GM19240 (cell line): ENCODE measurements around the gene PPP1R3F.

ENCODE experiments used
- DNase-seq: peaks from one replicate; pipeline ENCODE4 v3.0.0; 2011; ENCODE audit warnings: low spot score; ENCODE audit not compliant: insufficient read length

PPP1R3F gene, protein sequence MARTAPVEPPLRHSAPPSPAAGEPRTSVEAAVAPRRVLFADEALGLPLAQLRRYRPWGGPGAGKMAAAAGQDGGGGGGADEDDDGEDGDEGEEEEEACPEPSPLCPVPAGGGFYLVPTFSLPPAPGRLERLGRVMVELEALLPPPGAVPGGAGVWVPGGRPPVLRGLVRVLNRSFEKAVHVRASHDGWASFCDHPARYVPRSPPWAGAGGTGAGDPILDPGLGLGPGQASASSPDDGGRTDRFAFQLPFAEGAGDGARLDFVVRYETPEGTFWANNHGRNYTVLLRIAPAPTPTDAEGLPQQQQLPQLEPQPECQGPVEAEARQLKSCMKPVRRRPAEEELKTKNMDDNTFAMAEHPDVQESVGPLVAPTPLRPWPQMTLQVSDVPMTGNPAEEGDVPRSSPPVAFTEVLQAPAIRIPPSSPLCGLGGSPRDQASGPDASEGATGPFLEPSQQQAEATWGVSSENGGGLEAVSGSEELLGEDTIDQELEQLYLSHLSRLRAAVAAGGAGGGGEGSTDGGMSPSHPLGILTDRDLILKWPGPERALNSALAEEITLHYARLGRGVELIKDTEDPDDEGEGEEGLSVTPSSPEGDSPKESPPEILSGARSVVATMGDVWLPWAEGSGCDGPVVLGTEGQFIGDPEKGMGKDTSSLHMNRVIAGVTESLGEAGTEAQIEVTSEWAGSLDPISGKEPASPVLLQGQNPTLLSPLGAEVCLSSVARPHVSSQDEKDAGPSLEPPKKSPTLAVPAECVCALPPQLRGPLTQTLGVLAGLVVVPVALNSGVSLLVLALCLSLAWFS

DNA sequence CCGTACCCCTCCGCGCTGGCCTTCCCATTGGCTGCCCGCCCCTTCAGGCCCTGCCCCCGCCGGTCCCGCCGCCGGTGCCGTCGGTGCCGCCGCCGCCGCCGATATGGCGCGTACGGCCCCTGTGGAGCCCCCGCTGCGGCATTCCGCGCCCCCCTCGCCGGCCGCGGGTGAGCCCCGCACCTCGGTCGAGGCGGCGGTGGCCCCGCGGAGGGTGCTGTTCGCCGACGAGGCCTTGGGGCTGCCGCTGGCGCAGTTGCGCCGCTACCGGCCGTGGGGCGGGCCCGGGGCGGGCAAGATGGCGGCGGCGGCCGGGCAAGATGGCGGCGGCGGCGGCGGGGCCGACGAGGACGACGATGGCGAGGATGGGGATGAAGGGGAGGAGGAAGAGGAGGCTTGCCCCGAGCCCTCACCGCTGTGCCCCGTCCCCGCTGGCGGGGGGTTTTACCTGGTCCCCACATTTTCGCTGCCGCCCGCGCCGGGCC is at the start of gene PPP1R3F:
Gene PPP1R3F, plus strand, starts transcription at position 27 of the 482 bp plus-strand sequence. Its CDS starts 77 bp downstream, at position 104.
- DNase-seq: no peak

DNA sequence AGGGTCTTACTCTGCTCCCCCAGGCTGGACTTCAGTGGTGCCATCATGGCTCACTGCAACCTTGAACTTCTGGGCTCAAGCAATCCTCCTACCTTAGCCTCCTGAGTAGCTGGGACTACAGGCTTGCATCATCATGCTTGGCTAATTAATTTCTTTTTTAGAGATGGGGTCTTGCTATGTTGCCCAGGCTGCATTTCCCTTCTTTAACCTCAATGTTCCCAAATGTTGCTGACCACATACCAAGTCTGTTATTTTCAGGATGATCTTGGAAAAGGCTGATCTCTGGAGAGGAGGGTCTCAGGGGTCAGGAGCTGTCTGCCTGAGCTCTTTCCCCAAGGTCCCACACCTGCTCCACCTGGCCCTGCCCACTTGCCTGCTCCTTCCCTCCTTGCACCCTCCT is 49.5 kb upstream of the PPP1R3F start:
- DNase-seq: no peak

DNA sequence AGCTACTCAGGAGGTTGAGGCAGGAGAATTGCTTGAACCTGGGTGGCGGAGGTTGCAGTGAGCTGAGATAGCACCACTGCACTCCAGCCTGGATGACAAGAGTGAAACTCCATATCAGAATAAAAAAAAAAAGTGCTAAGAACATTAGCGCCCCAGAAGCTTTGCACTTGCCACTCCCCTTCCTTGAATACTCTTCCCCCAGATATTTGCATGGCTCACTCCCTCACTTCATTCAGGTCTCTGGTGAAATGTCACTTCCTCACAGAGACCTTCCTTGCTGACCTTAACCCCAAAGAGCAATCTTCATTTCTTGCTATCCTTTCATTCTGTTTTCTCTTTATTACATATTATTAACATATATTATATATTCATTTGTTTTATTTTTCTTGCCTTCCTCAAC is 47.7 kb upstream of the PPP1R3F start:
- DNase-seq: no peak

DNA sequence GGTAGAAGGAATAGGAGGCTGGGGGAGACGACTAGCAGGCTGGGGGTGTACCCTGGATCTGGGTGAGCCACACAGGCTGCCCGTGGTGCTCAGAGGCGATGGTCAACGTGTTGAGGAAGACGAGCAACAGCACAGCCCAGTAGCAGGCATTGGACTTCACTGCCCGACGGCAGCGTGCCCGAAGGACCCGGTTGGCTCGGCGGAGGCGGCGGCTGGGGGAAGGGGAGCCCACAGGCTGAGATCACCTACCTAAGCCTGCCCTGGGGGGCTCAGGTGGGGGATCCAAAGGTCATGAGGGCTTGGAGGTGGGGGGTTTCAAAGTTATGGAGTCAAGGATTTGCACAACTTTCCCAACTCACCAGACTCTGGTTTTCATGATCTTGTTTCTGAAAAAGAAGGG is 43.7 kb upstream of the PPP1R3F start:
- DNase-seq: no peak

DNA sequence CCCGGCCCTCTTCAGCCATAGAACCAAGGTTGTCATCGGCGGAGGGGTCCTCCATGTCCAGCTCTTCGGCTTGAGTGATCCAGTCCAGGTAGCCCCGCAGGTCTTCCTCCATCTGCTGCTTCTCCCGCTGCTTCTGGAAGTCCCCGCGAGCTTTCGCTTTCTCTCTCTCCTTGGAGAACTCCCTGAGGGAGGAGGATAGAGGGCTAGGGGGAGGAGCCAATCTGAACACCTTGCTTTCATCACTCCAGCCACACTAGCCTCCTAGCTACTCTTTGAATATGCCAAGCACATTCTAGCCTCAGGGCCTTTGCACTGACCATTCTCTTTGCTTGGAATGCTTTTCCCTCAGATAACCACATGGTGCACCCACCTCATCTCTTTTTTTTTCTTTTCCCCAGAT is 42.6 kb upstream of the PPP1R3F start:
- no peak for DNase-seq

DNA sequence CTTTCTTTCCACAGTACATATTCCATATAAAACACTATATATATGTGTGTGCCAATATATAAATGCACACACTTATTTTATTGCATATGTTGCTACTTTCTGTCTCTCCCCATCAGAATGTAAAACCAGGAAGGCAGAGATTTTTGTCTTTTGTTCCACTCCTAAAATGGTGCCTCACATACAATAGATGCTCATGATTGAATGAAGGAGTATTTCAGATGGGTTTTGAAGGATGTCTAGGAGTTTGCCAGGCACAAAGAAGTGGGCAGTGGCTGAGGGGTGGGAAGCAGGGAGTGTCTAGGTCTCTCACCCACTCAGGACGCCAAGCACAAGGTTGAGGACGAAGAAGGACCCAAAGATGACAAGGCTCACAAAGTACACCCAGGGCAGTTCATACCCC is 41.9 kb upstream of the PPP1R3F start:
- no peak for DNase-seq

DNA sequence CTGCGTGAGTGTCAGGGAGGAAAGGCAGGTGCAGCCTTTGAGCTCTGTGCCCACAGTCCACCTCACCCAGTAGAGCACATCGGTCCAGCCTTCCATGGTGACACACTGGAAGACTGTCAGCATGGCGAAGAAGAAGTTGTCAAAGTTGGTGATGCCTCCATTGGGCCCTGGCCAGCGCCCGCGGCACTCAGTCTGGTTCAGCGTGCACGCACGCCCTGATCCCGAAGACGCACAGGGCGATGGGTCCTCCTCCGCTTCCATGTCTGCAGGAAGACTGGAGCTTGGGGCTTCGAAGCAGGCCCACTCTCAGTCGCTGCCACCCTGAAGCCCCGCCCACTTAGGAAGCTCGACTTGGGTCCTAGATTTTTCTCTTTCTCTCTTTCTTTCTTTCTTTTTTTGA is 41.4 kb upstream of the PPP1R3F start:
- DNase-seq: no peak

DNA sequence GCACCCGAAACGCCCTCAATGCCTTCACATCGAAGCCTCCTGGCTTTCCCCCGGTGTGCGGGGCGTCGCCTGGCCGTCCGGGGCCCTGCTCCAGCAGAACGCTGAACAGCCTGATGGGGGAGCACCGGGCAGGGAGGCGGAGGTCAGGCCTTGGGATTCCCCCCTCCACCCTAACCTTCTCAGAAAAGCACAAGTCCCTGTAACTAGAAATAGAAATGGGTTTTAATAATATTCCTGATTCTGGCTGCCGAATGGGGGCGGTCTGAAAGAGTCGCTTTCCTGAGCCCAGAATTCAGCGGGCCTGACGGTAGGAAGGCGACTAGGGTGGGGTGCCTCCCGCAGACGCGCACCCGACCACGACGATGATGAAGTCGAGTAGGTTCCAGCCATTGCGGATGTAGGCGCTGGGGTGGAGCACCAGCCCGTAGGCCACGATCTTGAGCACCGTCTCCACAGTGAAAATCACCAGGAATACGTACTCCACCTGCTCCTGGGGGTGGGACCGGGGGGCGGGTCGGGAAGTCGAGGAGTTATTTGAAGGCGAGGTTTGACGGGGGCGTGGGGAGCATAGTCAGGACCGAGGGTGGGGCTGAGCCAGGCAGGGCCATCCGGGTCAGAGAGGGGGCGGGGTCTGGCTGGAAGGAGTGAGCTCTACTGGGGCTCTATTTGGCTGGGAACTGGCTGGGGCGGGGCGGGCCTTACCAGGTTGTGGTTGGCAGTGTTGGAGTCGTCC is 38.9 kb upstream of the PPP1R3F start:
- peak; percentile 66 for DNase-seq

DNA sequence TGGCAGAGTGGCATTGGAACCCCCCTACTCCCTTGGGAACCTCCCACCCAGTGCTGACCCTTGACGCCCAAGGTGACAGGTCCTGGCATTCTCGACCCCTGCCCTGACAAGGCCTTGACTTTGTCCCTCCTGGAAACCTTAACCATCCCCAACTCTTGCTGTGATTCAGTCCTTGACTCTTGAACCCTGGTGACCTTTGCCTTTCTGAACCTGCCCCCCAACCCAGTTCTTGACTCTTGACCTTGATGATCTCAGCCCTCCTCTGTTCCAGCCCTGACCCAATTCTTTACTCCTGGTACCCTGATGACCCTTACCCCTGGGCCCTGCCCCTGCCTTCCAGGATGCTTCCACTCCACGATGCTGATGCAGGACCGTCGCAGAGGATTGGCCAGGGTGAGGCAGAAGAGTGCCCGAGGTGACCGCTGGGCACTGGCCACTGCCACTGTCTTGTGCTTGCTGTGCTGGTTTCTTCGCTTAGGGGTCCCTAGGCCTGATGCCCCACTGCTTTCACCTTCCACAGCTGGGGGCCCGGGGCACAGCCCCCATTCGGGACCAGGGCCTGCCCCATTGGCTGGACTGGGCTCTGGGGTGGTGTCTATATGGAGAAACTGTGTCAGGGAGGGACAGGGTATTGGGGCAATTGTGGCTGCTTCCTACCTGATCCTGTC is 38.1 kb upstream of the PPP1R3F start:
- DNase-seq: no peak

DNA sequence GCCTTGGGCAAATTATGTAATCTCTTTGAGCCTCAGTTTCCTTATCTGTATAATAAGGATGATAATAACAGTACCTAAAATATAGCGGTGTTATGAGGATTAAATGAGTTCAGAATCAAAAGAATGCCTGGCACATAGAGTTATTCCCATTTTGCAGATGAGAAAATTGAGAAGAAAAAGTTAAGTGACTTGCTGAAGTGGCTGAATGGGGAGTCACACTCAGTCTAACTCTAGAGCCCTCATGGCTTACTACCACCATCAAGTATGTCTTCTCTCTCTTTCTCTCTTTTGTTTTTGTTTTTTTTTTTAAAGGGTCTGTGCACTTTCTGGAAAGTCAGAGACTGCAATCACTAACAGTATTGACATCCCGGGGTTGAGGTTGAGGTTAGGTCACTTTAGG is 37.1 kb upstream of the PPP1R3F start:
- DNase-seq: no peak

DNA sequence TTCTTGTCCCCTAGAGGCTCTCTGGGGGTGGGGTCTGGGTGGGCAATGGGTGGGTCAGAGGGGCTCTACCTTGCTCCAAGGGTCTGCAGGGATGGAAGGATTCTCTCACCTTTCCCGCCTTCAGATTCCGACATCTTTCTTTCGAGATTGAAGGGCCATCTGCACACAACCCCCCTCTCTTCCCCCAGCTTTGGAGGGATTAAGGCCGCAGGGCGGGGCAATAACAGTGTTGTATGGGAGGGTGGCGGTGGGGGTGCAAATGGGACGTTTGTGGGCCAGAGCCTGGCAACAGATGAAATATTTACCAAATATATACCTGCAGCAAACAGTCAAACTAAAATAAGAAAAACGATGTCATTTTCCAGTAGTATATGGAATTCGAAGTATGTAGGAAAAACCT is 36.4 kb upstream of the PPP1R3F start, which contains the start of gene CACNA1F:
Gene CACNA1F, minus strand, starts transcription at position 165 of the 400 bp plus-strand sequence. Its CDS starts 31 bp downstream, at position 134.
- DNase-seq: no peak

DNA sequence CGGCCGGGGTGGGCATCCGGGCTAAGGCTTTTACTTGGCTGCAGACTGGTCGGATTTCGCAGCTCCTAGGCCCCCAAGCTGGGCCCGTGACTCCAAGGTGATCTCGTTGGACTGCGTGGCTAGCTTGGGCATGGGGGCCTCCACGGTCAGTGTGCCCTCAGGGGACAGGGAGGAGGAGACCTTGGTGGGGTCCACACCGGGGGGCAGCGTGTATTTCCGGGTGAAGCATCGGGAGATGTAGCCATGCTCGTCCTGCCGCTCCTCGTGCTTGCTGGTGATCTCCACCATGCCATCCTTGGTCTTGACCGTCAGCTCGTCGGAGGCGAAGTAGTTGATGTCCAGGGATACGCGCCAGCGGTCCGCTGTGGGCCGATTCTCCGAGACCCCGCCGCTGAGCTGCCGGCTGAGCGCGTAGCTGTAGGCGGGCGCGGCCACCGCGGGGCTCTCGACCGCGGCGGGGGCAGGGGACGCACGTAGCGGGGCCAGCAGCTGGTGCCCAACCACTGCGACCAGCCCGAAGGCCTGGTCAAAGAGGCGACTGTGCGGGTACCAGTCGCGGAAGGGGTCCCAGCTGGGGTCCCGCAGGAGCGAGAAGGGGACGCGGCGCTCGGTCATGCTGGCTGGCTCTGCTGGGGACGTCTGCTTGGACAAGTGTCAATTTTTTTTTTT is 35.6 kb upstream of the PPP1R3F start:
- no peak for DNase-seq

DNA sequence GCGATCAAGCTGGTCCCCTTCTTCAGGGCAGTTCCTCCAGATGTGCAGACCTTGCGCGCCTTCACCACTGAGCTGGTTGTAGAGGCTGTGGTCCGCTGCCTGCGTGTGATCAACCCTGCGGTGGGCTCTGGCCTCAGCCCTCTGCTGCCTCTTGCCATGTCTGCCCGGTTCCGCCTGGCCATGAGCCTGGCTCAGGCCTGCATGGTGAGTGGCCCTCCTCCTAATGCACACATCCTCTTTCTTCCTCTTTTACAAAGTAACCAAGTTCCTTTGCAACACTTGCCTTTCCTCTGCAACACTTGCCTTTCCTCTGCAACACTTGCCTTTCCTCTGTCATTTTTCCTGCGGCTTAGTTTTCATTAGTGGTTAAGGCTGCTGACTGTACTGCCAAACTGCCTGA is 32.5 kb upstream of the PPP1R3F start:
- DNase-seq: no peak

DNA sequence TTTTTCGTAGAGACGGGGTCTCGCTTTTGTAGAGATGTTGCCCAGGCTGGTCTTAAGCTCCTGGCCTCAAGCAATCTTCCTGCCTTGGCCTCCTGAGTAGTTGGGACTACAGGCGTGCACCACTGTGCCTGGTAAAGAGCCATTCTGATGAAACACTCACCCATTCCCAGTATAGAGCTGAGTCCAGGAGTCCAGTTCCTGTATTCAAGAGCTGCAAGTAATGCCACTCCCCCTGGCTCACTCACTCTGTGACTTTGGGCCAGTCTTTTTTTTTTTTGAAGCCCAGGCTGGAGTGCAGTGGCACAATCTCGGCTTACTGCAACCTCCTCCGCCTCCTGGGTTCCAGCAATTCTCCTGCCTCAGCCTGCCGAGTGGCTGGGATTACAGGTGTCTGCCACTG is 30.9 kb upstream of the PPP1R3F start:
- DNase-seq: no peak

DNA sequence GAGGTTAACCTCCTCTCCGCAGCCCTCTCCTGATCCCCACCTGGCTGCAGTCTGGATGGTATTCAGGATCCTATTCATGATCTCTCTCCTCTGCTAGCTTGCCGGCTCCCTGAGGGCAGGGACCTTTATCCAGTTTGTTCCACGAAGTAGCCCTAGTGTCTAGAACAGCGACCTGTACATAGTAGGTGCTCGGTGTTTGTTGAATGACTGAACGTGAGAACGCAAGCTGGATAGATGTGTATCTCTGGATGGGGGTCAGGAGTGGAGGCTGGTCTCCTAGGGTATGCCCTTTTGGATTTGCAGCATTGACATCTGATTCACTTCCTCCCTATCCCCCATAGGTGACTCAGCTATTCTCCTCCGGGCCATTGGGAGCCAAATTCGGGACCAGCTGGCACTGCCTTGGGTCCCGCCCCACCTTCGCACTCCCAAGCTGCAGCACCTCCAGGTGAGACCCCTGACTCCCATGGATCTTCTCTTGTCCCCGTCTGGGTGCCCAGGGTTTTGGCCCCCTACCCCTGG is 27.0 kb upstream of the PPP1R3F start:
- DNase-seq: no peak

DNA sequence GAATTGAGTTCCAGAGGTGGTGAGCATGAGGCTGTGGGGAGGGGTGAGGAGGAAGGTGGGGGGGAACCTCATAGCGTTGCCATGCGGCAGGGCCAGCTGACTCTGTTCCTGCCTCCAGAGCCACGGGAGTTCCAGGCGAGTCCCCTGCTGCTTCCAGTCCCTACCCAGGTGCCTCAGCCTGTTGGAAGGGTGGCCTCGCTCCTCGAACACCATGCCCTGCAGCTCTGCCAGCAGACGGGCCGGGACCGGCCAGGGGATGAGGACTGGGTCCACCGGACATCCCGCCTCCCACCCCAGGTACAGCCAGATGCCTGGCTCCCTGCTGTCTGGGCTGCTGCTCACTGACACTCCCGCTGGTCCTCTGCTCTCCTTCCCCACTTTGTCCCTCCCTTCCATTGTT is 26.4 kb upstream of the PPP1R3F start:
- DNase-seq: no peak

DNA sequence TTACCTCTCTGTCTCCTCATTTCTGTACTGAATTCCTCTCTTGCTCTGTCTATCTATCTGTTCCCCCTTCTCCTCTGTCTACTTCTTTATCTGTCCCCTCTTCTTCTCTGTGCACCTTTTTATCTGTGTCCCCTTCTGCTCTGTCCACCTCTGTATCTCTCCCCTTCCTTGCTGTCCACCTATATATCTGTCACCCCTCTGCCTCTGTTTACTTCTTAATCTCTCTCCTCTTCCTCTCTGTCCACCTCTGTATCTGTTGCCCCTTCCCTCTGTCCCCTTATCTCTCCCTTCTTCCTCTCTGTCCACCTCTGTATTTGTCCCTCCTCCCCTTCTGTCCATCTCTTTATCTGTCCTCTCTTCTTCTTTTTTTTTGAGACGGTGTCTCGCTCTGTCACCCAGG is 25.4 kb upstream of the PPP1R3F start:
- no peak for DNase-seq

DNA sequence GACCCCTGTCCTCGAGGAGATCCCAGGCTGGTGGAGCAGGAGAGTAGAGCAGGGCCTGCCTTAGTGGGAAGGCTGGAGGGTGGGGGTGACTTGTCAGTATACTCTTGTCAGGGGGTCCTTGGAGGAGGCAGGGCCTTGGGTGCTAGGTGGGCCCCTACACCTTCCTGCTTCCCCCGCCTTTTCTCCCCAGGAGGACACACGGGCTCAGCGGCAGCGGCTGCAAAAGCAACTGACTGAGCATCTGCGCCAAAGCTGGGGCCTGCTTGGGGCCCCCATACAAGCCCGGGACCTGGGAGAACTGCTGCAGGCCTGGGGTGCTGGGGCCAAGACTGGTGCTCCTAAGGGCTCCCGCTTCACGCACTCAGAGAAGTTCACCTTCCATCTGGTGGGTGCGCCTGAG is 23.1 kb upstream of the PPP1R3F start:
- DNase-seq: no peak

DNA sequence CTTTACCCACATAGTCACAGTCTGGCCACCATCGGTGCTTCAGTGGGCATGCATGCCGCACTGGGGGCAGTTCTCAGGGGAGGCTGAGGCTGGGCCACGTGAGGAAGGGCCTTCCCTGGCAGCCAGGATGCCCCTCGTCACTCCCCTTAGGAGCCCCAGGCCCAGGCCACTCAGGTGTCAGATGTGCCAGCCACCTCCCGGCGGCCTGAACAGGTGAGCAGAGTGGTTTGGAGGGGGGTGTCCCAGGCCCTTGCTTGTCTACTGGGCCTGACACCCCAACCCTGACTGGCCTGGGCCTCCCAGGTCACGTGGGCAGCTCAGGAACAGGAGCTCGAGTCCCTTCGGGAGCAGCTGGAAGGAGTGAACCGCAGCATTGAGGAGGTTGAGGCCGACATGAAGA is 22.2 kb upstream of the PPP1R3F start:
- DNase-seq: no peak
